ENCODE results near the gene IFNGR1. TPM values are rescaled to one million over a fixed set of nuclear protein-coding genes. Genes with fewer than 3 reads are reported as not detected.

The IFNGR1 gene
- total and polyA plus RNA-seq, 5 donors: 115 to 157 (median 139) TPM

DNA sequence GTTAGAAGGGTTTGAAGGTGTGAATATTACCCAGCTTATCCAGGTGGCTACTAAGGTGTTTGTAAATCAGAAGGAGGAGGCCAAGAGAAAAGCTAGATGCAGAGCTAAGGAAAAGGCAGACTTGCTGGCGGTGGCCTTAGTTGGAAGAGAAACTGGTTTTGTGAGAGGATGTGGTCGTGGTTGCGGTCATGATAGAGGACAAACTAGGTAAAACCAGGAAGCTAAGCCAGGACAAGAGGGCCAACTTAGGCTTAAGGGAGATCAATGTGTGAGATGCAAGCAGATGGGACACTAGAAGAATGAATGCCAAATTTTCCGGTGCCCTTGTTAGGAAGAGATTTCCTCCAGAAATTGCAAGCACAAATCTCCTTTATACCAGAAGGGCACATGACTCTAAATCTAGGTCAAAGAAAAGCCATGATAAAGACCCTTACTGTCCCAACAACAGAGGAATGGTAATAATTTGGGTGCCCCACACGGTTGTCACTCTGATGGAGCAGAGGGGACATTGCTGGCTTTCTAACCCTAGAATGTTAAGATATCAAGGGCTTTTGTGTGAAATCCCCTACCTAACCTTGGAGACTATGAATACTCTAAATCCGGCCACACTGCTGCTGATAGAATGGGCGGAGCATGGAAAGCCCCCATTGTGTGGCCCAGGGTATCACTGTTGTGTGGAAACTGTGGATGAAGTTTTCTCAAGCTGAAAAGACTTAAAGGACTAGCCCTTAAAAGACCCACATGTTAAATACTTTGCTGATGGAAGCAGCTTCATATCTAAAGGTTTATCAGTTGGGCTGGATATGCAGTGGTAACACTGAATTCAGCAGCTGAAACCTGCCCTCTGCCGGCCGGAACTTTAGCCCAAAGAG lies 53.6 kb downstream of the IFNGR1 start:
- no peaks in the 10 kb centered on the region for H3K27me3 ChIP-seq (ENCODE audit: control insufficient read depth, insufficient read depth)
- H3K27ac ChIP-seq (ENCODE audit: low read length): no peak overlapping the region
- DNase-seq (peak in 2 of 3 donors; percentile 61 to 68), ATAC-seq (peak in 1 of 2 donors; percentile 35)
- 76% methylated on average over 9 of the region's 9 CpGs for WGBS
- intact Hi-C loops (cut with DNase I): no loop called here
- no peaks in the 10 kb centered on the region for H3K9me3 ChIP-seq (ENCODE audit: control insufficient read depth, low read length)
- H3K4me3 ChIP-seq (ENCODE audit: low read length): no peak overlapping the region
- no peaks in the 10 kb centered on the region for H3K4me1 ChIP-seq (ENCODE audit: control insufficient read depth, insufficient read depth, low read length)

DNA sequence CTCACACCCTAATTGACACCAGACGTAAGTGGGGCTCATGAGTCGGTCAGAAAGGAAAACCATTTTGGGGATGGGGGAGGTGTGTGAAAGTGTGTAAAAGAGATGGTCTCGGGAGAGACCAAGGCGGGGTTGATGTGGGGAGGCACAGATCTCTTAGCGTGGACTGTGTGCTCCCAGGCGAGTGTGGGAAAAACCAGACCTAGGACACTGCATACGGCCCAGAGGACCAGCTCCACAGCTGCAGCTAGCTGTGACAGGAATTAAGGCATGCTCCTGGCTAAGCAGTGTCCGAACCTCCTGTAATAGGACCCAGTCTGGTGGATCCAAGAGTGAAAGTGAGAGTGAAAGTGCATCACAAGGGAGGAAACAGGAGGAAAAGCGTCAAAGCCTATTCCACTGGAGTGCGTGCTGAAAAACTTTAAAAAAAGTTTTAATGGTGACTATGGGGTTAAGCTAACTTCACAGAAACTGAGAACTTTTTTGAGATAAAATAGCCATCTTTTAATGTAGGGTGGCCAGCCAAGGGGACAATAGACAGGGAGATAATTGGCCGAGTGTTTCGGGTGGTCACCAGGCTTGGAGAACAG lies 55.4 kb downstream of the IFNGR1 start:
- ATAC-seq: no peak

GRCh38 chr6:137162692-137163306 lies 56.4 kb downstream of the IFNGR1 start:
- Histone ChIP-seq H3K4me1 (ENCODE audit: control insufficient read depth, insufficient read depth, low read length) (no peaks in the 10 kb centered on the region), H3K9me3 (ENCODE audit: control insufficient read depth, low read length) (no peaks in the 10 kb centered on the region), H3K27me3 (ENCODE audit: control insufficient read depth, insufficient read depth) (no peaks in the 10 kb centered on the region), H3K27ac (ENCODE audit: low read length) (no peak overlapping the region), H3K4me3 (ENCODE audit: low read length) (no peak overlapping the region)
- intact Hi-C loops (cut with DNase I): no loop called here
- WGBS: 74% methylated on average over 3 of the region's 3 CpGs
- DNase-seq (no peak), ATAC-seq (no peak)

More for the DNA sequence above, 55.4 kb downstream of the IFNGR1 start:
- Histone ChIP-seq H3K4me3 (ENCODE audit: low read length) (no peak overlapping the region), H3K27me3 (ENCODE audit: control insufficient read depth, insufficient read depth) (no peaks in the 10 kb centered on the region), H3K27ac (ENCODE audit: low read length) (no peak overlapping the region), H3K9me3 (ENCODE audit: control insufficient read depth, low read length) (no peaks in the 10 kb centered on the region), H3K4me1 (ENCODE audit: control insufficient read depth, insufficient read depth, low read length) (no peaks in the 10 kb centered on the region)
- intact Hi-C loops (cut with DNase I): no loop called here
- WGBS: 94% methylated on average over 12 of the region's 12 CpGs
- no peak for DNase-seq

DNA sequence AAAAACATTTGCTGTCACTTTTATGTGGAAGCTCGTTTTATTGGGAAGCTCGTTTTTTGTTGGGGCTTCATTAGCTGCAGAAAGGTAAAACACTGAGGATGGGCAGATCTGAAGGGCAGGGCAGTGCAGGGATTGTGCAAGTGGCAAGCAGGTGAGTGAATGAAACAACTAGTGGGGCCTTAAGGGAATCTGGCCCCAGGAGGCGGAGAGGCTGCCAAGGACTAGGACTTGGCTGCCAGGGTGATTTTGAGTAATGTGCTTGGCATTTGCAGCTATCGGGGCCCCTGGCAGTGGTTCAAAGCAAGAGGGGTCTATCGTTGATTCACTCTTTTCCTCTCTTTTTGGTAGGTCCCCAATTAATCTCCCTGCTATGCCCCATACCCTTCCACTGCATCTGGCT lies 57.2 kb downstream of the IFNGR1 start:
- H3K27me3 ChIP-seq (ENCODE audit: control insufficient read depth, insufficient read depth): no peaks in the 10 kb centered on the region
- WGBS: 67% methylated on average over 5 of the region's 5 CpGs
- ATAC-seq (no peak), DNase-seq (peak in 2 of 3 donors; percentile 47 to 52)
- intact Hi-C loops (cut with DNase I): no loop called here
- H3K4me3 ChIP-seq (ENCODE audit: low read length): no peak overlapping the region
- H3K4me1 ChIP-seq (ENCODE audit: control insufficient read depth, insufficient read depth, low read length): no peaks in the 10 kb centered on the region
- no peak overlapping the region for H3K27ac ChIP-seq (ENCODE audit: low read length)
- H3K9me3 ChIP-seq (ENCODE audit: control insufficient read depth, low read length): no peaks in the 10 kb centered on the region

- Histone ChIP-seq H3K4me3 (ENCODE audit: low read length) (no peak overlapping the region), H3K9me3 (ENCODE audit: control insufficient read depth, low read length) (no peaks in the 10 kb centered on the region), H3K27ac (ENCODE audit: low read length) (no peak overlapping the region), H3K4me1 (ENCODE audit: control insufficient read depth, insufficient read depth, low read length) (peaks cover 4% of the 10 kb centered on the region), H3K27me3 (ENCODE audit: control insufficient read depth, insufficient read depth) (no peaks in the 10 kb centered on the region)
- DNase-seq (no peak), ATAC-seq (peak in 1 of 2 donors; percentile 58)
- intact Hi-C loops (cut with DNase I): no loop called here
- 52% methylated on average over 3 of the region's 3 CpGs for WGBS
Observed at GRCh38 chr6:137160763-137161162, 58.4 kb downstream of the IFNGR1 start.

DNA sequence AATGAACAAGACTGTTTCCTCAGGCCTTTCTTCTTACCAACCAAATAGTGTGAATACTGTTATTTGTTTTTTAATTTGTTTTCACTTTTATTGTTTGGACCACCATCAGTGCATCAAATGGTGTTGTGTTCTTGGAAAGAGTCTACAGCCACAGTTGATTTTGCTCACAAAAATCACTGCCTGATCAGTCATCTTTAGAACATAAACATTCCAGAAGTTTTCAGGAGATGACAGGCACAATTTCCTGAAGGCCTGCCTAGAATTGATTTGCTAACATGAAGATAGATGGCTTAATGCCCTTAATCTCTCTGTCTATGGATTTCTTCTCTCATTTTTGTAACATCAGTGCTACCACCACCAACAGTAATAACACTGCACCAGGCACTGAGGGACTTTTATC lies 59.3 kb downstream of the IFNGR1 start:
- no peak for ATAC-seq
- peaks cover 4% of the 10 kb centered on the region for H3K4me1 ChIP-seq (ENCODE audit: control insufficient read depth, insufficient read depth, low read length)
- no peak overlapping the region for H3K4me3 ChIP-seq (ENCODE audit: low read length)
- no peak overlapping the region for H3K27ac ChIP-seq (ENCODE audit: low read length)
- no peaks in the 10 kb centered on the region for H3K27me3 ChIP-seq (ENCODE audit: control insufficient read depth, insufficient read depth)
- DNase-seq: no peak
- no peaks in the 10 kb centered on the region for H3K9me3 ChIP-seq (ENCODE audit: control insufficient read depth, low read length)
- intact Hi-C loops (cut with DNase I): no loop called here

GRCh38 chr6:137157601-137158000 lies 61.6 kb downstream of the IFNGR1 start:
- DNase-seq (no peak), ATAC-seq (peak in 1 of 2 donors; percentile 70)
- no peak overlapping the region for H3K4me3 ChIP-seq (ENCODE audit: low read length)
- no peak overlapping the region for H3K27ac ChIP-seq (ENCODE audit: low read length)
- 46% methylated on average over 4 of the region's 4 CpGs for WGBS
- H3K27me3 ChIP-seq (ENCODE audit: control insufficient read depth, insufficient read depth): no peaks in the 10 kb centered on the region
- H3K4me1 ChIP-seq (ENCODE audit: control insufficient read depth, insufficient read depth, low read length): peaks cover 4% of the 10 kb centered on the region
- H3K9me3 ChIP-seq (ENCODE audit: control insufficient read depth, low read length): no peaks in the 10 kb centered on the region
- intact Hi-C loops (cut with DNase I): no loop called here

- intact Hi-C loops (cut with DNase I): no loop called here
- H3K27me3 ChIP-seq (ENCODE audit: control insufficient read depth, insufficient read depth): no peaks in the 10 kb centered on the region
- DNase-seq (no peak), ATAC-seq (no peak)
- H3K4me1 ChIP-seq (ENCODE audit: control insufficient read depth, insufficient read depth, low read length): peaks cover 4% of the 10 kb centered on the region
- H3K9me3 ChIP-seq (ENCODE audit: control insufficient read depth, low read length): no peaks in the 10 kb centered on the region
- 66% methylated on average over 1 of the region's 1 CpG for WGBS
- H3K27ac ChIP-seq (ENCODE audit: low read length): no peak overlapping the region
- no peak overlapping the region for H3K4me3 ChIP-seq (ENCODE audit: low read length)
Observed at GRCh38 chr6:137156650-137157049, 62.5 kb downstream of the IFNGR1 start.

DNA sequence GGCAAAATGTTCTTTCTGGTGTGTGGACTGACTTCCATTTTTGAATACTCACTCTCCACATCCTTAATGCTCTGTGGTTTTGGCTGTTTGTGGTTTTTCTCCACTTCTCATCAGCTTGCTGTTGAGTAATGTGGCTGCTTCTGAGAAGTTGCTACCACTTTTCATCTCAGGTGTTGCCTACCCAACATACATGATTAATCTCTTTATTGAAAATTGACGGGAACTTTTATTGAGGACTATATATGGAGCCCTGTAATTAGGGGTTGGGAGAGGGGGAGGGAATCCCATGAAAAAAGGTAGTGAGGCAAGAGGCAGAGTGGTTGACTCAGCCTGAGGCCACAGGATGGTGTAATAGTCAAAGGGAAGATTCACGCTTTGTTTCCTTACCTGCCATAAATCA lies 63.4 kb downstream of the IFNGR1 start:
- Histone ChIP-seq H3K27ac (ENCODE audit: low read length) (no peak overlapping the region), H3K9me3 (ENCODE audit: control insufficient read depth, low read length) (no peaks in the 10 kb centered on the region), H3K4me1 (ENCODE audit: control insufficient read depth, insufficient read depth, low read length) (peaks cover 4% of the 10 kb centered on the region), H3K27me3 (ENCODE audit: control insufficient read depth, insufficient read depth) (no peaks in the 10 kb centered on the region), H3K4me3 (ENCODE audit: low read length) (no peak overlapping the region)
- intact Hi-C loops (cut with DNase I): no loop called here
- no peak for ATAC-seq
- WGBS: 85% methylated on average over 2 of the region's 2 CpGs
- DNase-seq: no peak

GRCh38 chr6:137150072-137150471 lies 69.1 kb downstream of the IFNGR1 start:
- intact Hi-C loops (cut with DNase I): no loop called here
- ATAC-seq: no peak
- no peak overlapping the region for H3K4me3 ChIP-seq (ENCODE audit: low read length)
- H3K27ac ChIP-seq (ENCODE audit: low read length): no peak overlapping the region
- 77% methylated on average over 3 of the region's 3 CpGs for WGBS
- no peaks in the 10 kb centered on the region for H3K9me3 ChIP-seq (ENCODE audit: control insufficient read depth, low read length)
- no peaks in the 10 kb centered on the region for H3K4me1 ChIP-seq (ENCODE audit: control insufficient read depth, insufficient read depth, low read length)
- no peak for DNase-seq
- H3K27me3 ChIP-seq (ENCODE audit: control insufficient read depth, insufficient read depth): no peaks in the 10 kb centered on the region

- ATAC-seq (no peak), DNase-seq (no peak)
- H3K27ac ChIP-seq (ENCODE audit: low read length): no peak overlapping the region
- intact Hi-C loops (cut with DNase I): no loop called here
- H3K27me3 ChIP-seq (ENCODE audit: control insufficient read depth, insufficient read depth): no peaks in the 10 kb centered on the region
- 94% methylated on average over 1 of the region's 1 CpG for WGBS
- H3K4me1 ChIP-seq (ENCODE audit: control insufficient read depth, insufficient read depth, low read length): no peaks in the 10 kb centered on the region
- H3K9me3 ChIP-seq (ENCODE audit: control insufficient read depth, low read length): no peaks in the 10 kb centered on the region
- no peak overlapping the region for H3K4me3 ChIP-seq (ENCODE audit: low read length)
Observed at GRCh38 chr6:137149035-137149393, 70.2 kb downstream of the IFNGR1 start.
